Adrenal gland (tissue), 5 donors: ENCODE data around the gene SF3B1.

Experiments used
- CTCF ChIP-seq, 6 experiments: fragments of 450-650 bp in 4 of 6; fragments of 200-600 bp in 2 of 6; sonication (generic) in 1 of 6; IDR thresholded peaks; 1 replicate in 5 of 6; 2 replicates in 1 of 6; pipeline versions ENCODE4 v1.5.1 to v1.8.0; 2016 to 2021; ENCODE audit warnings: antibody characterized with exemption in 6 of 6, mild to moderate bottlenecking in 2 of 6, moderate library complexity in 1 of 6
- POLR2A ChIP-seq, 2 donors: fragments of 450-650 bp; IDR thresholded peaks; one replicate each; pipeline ENCODE4 v1.6.1; 2017; ENCODE audit warnings: antibody characterized with exemption in 2 of 2, mild to moderate bottlenecking in 2 of 2, moderate library complexity in 1 of 2
- donor health status: DM: no; HTN: no; CAD: no.

- TF ChIP-seq CTCF (IDR thresholded peaks at IDR 0.05) = no peak
- TF ChIP-seq POLR2A (IDR thresholded peaks at IDR 0.05) = no peak
These were observed 51.0 kb downstream of the SF3B1 start for GRCh38 chr2:197383825-197384224.
